PC-9 (cell line): ENCODE measurements around the gene C13orf42.

Experiments used
- CTCF ChIP-seq: fragments of 200-600 bp; sonication (generic); conservative IDR thresholded peaks from 2 replicates; pipeline ENCODE4 v1.6.1; 2017; ENCODE audit warnings: mixed run types, antibody characterized with exemption, mild to moderate bottlenecking, moderate library complexity
- EZH2 ChIP-seq: fragments of 200-600 bp; sonication (generic); IDR thresholded peaks from 2 replicates; pipeline ENCODE4 v1.8.0; 2017; ENCODE audit warnings: antibody characterized with exemption, low read depth

GRCh38 chr13:51071493-51071892 lies 39.6 kb downstream of the C13orf42 start:
- no peak for TF ChIP-seq EZH2
- TF ChIP-seq CTCF, result no peak
